Panc1 (cell line): ENCODE data around the gene WNT7A. TPM values are rescaled to one million over a fixed set of nuclear protein-coding genes. Genes with fewer than 3 reads are reported as not detected.

Experiments
- ATAC-seq: fragments of 200-7000 bp; cut with Tn5 transposase; 2 replicates; pipeline ENCODE4 v1.9.1; 2020; ENCODE audit warnings: mild to moderate bottlenecking, moderate library complexity
- BruUV-seq: library from RNA; stranded (reverse); fragments of 400-500 nt; replicated peaks from 2 replicates; lab custom pipeline; 2021; lab: Mats Ljungman, UMichigan
- CTCF ChIA-PET: fragments of 300-600 bp; sonication (Branson Sonifier 250); formaldehyde crosslinking; loops from one replicate; lab custom pipeline; 2022; ENCODE audit warnings: antibody characterized with exemption; lab: Charles Lee
- POLR2A ChIA-PET: fragments of 300-600 bp; sonication (Branson Sonifier 250); formaldehyde crosslinking; loops from one replicate; lab custom pipeline; 2022; ENCODE audit warnings: antibody characterized with exemption; lab: Charles Lee
- DNase-seq: peaks from one replicate; pipeline ENCODE4 v3.0.0-alpha.2; 2010; ENCODE audit warnings: low read depth, low spot score
- H3K27ac ChIP-seq: 2 replicates; pipeline ENCODE4 v1.5.1; 2011; ENCODE audit warnings: mild to moderate bottlenecking, low read length, inconsistent platforms
- H3K27me3 ChIP-seq: fragments of 200-500 bp; sonication (Bioruptor generic); 2 replicates; pipeline ENCODE4 v1.6.0; 2014; ENCODE audit warnings: low read length, inconsistent platforms; ENCODE audit not compliant: control insufficient read depth, insufficient read depth
- H3K36me3 ChIP-seq: fragments of 200-500 bp; sonication (Bioruptor generic); 2 replicates; pipeline ENCODE4 v1.5.1; 2014; ENCODE audit warnings: inconsistent platforms, mild to moderate bottlenecking, low read length, moderate library complexity; ENCODE audit not compliant: control insufficient read depth, insufficient read depth
- H3K4me1 ChIP-seq: 2 replicates; pipeline ENCODE4 v1.5.1; 2011; ENCODE audit warnings: inconsistent platforms, mild to moderate bottlenecking, low read length, moderate library complexity; ENCODE audit not compliant: control insufficient read depth, insufficient read depth
- H3K4me3 ChIP-seq, 2 experiments: 2 replicates each; pipeline ENCODE4 v1.5.1; 2011 to 2012; ENCODE audit warnings: low read depth in 2 of 2, low read length in 2 of 2, mild to moderate bottlenecking in 2 of 2, inconsistent platforms in 1 of 2, moderate library complexity in 1 of 2
- H3K9me3 ChIP-seq: fragments of 200-500 bp; sonication (Bioruptor generic); 2 replicates; pipeline ENCODE4 v1.5.1; 2014; ENCODE audit warnings: low read depth, mild to moderate bottlenecking, inconsistent platforms, low read length, moderate library complexity; ENCODE audit not compliant: control insufficient read depth, insufficient read depth
- CTCF ChIP-seq: fragments of 450-650 bp; IDR thresholded peaks from 2 replicates; pipeline ENCODE4 v1.5.1; 2017; ENCODE audit warnings: mild to moderate bottlenecking
- POLR2AphosphoS5 ChIP-seq: IDR thresholded peaks from 2 replicates; pipeline ENCODE4 v1.6.1; 2012; ENCODE audit warnings: mild to moderate bottlenecking, low read depth, low read length, moderate library complexity
- REST ChIP-seq, 2 experiments: IDR thresholded peaks; 2 replicates each; pipeline ENCODE4 v1.6.1; 2011 to 2012; ENCODE audit warnings: low read depth in 2 of 2, control low read depth in 1 of 2, low read length in 1 of 2, mild to moderate bottlenecking in 1 of 2, moderate library complexity in 1 of 2; ENCODE audit not compliant: insufficient read depth in 1 of 2
- SIN3A ChIP-seq: IDR thresholded peaks from 2 replicates; pipeline ENCODE4 v1.6.1; 2012; ENCODE audit warnings: low read depth, mild to moderate bottlenecking, low read length, moderate library complexity, borderline replicate concordance; ENCODE audit not compliant: insufficient read depth
- TCF7L2 ChIP-seq: IDR thresholded peaks from 2 replicates; pipeline ENCODE4 v1.6.1; 2011; ENCODE audit warnings: mild to moderate bottlenecking, low read depth, low read length, inconsistent platforms
- in situ Hi-C: cut with HindIII; loops from 2 replicates; pipeline ENCODE4 v1.10.0; 2016; ENCODE audit warnings: low sequenced_read_pairs, low pct_unique_long_range_greater_than_20kb
- intact Hi-C: fragments of 100-400 bp; cut with micrococcal nuclease; formaldehyde crosslinking; loops from one replicate; pipeline ENCODE4 v1.10.0; 2022; ENCODE audit not compliant: unreplicated experiment
- total RNA-seq: library from RNA; stranded (reverse); gene quantifications from one replicate; pipeline ENCODE4 v1.2.1, GENCODE V29; 2021; ENCODE audit not compliant: unreplicated experiment

Gene WNT7A
- total RNA-seq, 1 experiment from 2014 or later: not detected

- intact Hi-C loops: no loop called here
- TF ChIP-seq CTCF (no peak), POLR2AphosphoS5 (no peak), TCF7L2 (no peak), REST (IDR thresholded peaks at IDR 0.05; ENCODE audit: insufficient read depth in 1 of 2, low read depth in 2 of 2, low read length in 1 of 2) (no peak), SIN3A (no peak)
- no peak for ATAC-seq
- no peaks in the 10 kb centered on the region for H3K9me3 ChIP-seq
- no peak for DNase-seq
- POLR2A ChIA-PET: interaction anchor here (0.6 kb wide), 1 partner anchor 459 kb away, joined by 8 read pairs; no protein-coding TSS in a partner anchor
- no peaks in the 10 kb centered on the region; the same call in 1 of the 2 replicates for H3K4me1 ChIP-seq
- in situ Hi-C loops: no loop called here
- no peak overlapping the region for H3K4me3 ChIP-seq
- no peaks in the 10 kb centered on the region for H3K36me3 ChIP-seq
- no peak overlapping the region for H3K27ac ChIP-seq
- CTCF ChIA-PET: no interaction called here
- BruUV-seq: no TSS peak
- peaks cover 14% of the 10 kb centered on the region for H3K27me3 ChIP-seq
Measured at GRCh38 chr3:13876451-13877100, 3.3 kb downstream of the WNT7A start.

- in situ Hi-C loops: no loop called here
- intact Hi-C loops: no loop called here
Measured at GRCh38 chr3:13874891-13875290, 5.0 kb downstream of the WNT7A start.

More at GRCh38 chr3:13874891-13875290, 5.0 kb downstream of the WNT7A start:
- no peaks in the 10 kb centered on the region for H3K36me3 ChIP-seq
- no peak for ATAC-seq
- ChIA-PET CTCF (no interaction called here), POLR2A (no interaction called here)
- H3K27ac ChIP-seq: no peak overlapping the region
- H3K4me1 ChIP-seq: no peaks in the 10 kb centered on the region
- no peak for TF ChIP-seq TCF7L2
- TF ChIP-seq SIN3A: no peak
- TF ChIP-seq REST (IDR thresholded peaks at IDR 0.05; ENCODE audit: insufficient read depth in 1 of 2, low read depth in 2 of 2, low read length in 1 of 2): no peak
- no peak for TF ChIP-seq POLR2AphosphoS5
- TF ChIP-seq CTCF: no peak
- DNase-seq: no peak
- H3K27me3 ChIP-seq: peaks cover 11% of the 10 kb centered on the region
- no peak overlapping the region for H3K4me3 ChIP-seq
- no peaks in the 10 kb centered on the region for H3K9me3 ChIP-seq
- no TSS peak for BruUV-seq
